SU-DHL-6 (cell line): ENCODE results near the gene DOK7.

Experiments
- CTCF ChIP-seq: fragments of 200-600 bp; sonication (generic); IDR thresholded peaks from one replicate; pipeline ENCODE4 v1.5.1; 2017; ENCODE audit warnings: antibody characterized with exemption, mild to moderate bottlenecking, low read length, moderate library complexity; ENCODE audit not compliant: insufficient read depth, poor library complexity, severe bottlenecking
- EZH2phosphoT487 ChIP-seq: fragments of 200-600 bp; sonication (generic), shearing (Covaris generic); conservative IDR thresholded peaks from 2 replicates; pipeline ENCODE4 v1.6.1; 2018; ENCODE audit warnings: mild to moderate bottlenecking, antibody characterized with exemption, low read length, moderate library complexity, mixed read lengths

- TF ChIP-seq CTCF (no peak), EZH2phosphoT487 (no peak)
Measured at GRCh38 chr4:3518511-3518880, 55.4 kb downstream of the DOK7 start.
